ENCODE data around the gene CCL17. TPM values are rescaled to one million over a fixed set of nuclear protein-coding genes. Genes with fewer than 3 reads are reported as not detected.

Gene CCL17
- total and polyA plus RNA-seq, 10 of the 15 experiments (the other 5 are each of a cell fraction or from before 2014, with no cell fraction given) = 1.2 to 84.9 (median 34.2) TPM

DNA sequence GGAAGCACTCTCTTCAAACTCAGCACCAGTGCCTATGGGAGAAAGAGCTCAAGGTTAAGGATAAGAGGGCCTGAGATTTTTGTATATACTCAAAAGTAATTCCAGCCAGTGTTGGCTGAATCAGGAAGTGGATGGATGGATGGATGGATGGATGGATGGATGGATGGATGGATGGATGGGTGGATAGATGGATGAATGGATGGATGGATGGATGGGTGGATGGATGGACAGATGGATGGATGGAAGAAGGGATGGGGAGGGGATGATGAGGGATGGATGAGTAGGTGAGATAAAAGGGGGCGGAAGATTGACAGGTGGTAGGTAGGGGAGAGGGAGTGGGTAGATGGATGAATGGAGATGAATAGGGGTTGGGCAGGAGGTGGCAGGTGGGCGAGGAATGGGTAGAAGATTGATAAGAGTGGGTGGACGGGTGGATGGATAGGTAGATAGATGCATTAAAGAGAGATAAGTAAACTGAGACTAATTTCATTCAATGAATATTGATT, 28.2 kb upstream of the CCL17 start (continued):
- TF ChIP-seq, protein P1, sequence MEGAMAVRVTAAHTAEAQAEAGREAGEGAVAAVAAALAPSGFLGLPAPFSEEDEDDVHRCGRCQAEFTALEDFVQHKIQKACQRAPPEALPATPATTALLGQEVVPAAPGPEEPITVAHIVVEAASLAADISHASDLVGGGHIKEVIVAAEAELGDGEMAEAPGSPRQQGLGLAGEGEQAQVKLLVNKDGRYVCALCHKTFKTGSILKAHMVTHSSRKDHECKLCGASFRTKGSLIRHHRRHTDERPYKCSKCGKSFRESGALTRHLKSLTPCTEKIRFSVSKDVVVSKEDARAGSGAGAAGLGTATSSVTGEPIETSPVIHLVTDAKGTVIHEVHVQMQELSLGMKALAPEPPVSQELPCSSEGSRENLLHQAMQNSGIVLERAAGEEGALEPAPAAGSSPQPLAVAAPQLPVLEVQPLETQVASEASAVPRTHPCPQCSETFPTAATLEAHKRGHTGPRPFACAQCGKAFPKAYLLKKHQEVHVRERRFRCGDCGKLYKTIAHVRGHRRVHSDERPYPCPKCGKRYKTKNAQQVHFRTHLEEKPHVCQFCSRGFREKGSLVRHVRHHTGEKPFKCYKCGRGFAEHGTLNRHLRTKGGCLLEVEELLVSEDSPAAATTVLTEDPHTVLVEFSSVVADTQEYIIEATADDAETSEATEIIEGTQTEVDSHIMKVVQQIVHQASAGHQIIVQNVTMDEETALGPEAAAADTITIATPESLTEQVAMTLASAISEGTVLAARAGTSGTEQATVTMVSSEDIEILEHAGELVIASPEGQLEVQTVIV (IDR thresholded peaks at IDR 0.05; ENCODE audit: borderline replicate concordance, partially characterized antibody) = peak; percentile 16
- 0 out of 2 replicates have a peak, but pooled peaks have one; percentile 20 for TF ChIP-seq YBX1 (IDR thresholded peaks at IDR 0.05)

DNA sequence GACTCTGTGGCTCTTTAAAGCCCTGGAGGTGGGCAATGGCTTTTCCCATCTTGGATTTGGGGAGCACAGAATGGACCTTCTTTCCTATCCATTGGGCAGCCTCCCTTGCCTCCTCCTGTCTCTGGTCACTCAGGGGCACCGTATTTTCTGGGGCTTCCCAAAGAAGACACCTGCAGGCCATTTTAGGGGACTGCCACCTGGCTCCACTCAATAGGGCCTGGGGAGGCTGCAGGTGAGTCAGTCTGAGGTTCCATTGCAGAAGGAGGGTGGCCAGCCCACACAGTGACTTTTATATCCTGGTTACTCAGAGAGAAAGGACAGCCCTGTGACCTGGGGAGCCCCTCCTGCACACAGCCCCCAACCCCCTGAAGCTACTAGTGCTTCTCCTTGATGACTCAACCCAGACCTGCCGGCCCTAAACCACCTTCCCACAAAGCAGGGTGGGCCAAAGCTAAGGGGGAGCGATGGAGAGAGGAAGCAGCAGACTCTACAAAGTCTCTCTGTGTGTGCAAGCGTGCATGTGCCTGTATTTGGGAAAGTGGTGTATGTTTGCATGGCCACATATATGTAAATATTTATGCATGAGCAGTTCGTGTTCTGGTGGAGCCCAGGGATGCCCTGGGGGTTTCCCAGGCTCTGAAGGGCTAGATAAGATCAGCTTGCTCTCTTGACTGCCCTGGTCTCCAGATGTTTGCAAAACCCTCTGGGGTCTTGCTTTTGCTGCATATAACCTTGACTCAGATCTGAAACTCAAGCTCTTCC, 27.3 kb upstream of the CCL17 start:
- ChIA-PET POLR2A (interaction anchor here (0.9 to 4.7 kb wide), 13 partner anchors 10 to 74 kb away, joined by 3 to 30 read pairs (median 4); no protein-coding TSS in a partner anchor), RAD21 (ENCODE audit: unreplicated experiment) (interaction anchor here (0.9 to 5.3 kb wide), 16 partner anchors 10 to 224 kb away, joined by 3 to 41 read pairs (median 7); no protein-coding TSS in a partner anchor), CTCF (interaction anchor here (0.7 to 4.1 kb wide), 14 partner anchors 8 to 75 kb away, joined by 3 to 26 read pairs (median 4); partner anchors contain the start of gene CCL22), SMC1A (ENCODE audit: uncharacterized antibody, unreplicated experiment) (interaction anchor here (0.6 to 7.0 kb wide), 22 partner anchors 10 to 167 kb away, joined by 3 to 55 read pairs (median 4); partner anchors contain the start of genes CCL17 and CCL22)
- Histone ChIP-seq H3K36me3 (ENCODE audit: control insufficient read depth in 2 of 2, insufficient read depth in 2 of 2, low read length in 1 of 2) (no peaks in the 10 kb centered on the region), H3K4me2 (ENCODE audit: control insufficient read depth, insufficient read depth) (peak overlapping the region; percentile 83; the same call in 1 of the 2 replicates), H4K20me1 (ENCODE audit: control insufficient read depth, insufficient read depth) (no peaks in the 10 kb centered on the region), H3K27ac (ENCODE audit: control insufficient read depth, insufficient read depth) (peak overlapping the region; percentile 73), H3K79me2 (ENCODE audit: control insufficient read depth, insufficient read depth, low read length) (no peaks in the 10 kb centered on the region), H3K4me3 (no peak overlapping the region), H3K4me1 (ENCODE audit: control insufficient read depth, insufficient read depth, low read length) (peaks cover 48% of the 10 kb centered on the region), H2AFZ (ENCODE audit: control insufficient read depth, low read depth, low read length) (peak overlapping the region; percentile 68), H3K9me3 (replicated peaks; ENCODE audit: control insufficient read depth, insufficient read depth, low read length) (no peaks in the 10 kb centered on the region), H3K9ac (ENCODE audit: control insufficient read depth, insufficient read depth, low read length) (peak overlapping the region; percentile 40; the same call in 1 of the 2 replicates), H3K27me3 (replicated peaks in 1 of 2; ENCODE audit: control insufficient read depth in 2 of 2, insufficient read depth in 2 of 2, low read length in 1 of 2) (no peaks in the 10 kb centered on the region)
- 0% methylated on average over 5 of the region's 5 CpGs for WGBS (ENCODE audit: insufficient coverage, insufficient replicate concordance, low lambda C conversion rate, missing lambda C conversion rate)
- BruUV-seq (replicated peaks) = no TSS peak
- peak; percentile 80 for ATAC-seq
- DNase-seq (ENCODE audit: low read depth, low spot score) = peak; percentile 77
- in situ Hi-C loops (cut with MboI) = no loop called here
- peak; percentile 93 for FAIRE-seq
- intact Hi-C loops (cut with micrococcal nuclease; ENCODE audit: unreplicated experiment) = loop anchor here (1.0 to 2.0 kb wide), 5 partner anchors 11 to 77 kb away; partner anchors contain the start of gene CCL22
- TF ChIP-seq, protein P2, sequence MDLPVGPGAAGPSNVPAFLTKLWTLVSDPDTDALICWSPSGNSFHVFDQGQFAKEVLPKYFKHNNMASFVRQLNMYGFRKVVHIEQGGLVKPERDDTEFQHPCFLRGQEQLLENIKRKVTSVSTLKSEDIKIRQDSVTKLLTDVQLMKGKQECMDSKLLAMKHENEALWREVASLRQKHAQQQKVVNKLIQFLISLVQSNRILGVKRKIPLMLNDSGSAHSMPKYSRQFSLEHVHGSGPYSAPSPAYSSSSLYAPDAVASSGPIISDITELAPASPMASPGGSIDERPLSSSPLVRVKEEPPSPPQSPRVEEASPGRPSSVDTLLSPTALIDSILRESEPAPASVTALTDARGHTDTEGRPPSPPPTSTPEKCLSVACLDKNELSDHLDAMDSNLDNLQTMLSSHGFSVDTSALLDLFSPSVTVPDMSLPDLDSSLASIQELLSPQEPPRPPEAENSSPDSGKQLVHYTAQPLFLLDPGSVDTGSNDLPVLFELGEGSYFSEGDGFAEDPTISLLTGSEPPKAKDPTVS (IDR thresholded peaks at IDR 0.05; ENCODE audit: low read depth, low read length) = no peak
- TF ChIP-seq, protein P3, sequence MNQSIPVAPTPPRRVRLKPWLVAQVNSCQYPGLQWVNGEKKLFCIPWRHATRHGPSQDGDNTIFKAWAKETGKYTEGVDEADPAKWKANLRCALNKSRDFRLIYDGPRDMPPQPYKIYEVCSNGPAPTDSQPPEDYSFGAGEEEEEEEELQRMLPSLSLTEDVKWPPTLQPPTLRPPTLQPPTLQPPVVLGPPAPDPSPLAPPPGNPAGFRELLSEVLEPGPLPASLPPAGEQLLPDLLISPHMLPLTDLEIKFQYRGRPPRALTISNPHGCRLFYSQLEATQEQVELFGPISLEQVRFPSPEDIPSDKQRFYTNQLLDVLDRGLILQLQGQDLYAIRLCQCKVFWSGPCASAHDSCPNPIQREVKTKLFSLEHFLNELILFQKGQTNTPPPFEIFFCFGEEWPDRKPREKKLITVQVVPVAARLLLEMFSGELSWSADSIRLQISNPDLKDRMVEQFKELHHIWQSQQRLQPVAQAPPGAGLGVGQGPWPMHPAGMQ (IDR thresholded peaks at IDR 0.05; ENCODE audit: borderline replicate concordance) = no peak
- TF ChIP-seq RAD51 (IDR thresholded peaks at IDR 0.05) = no peak
- TF ChIP-seq, protein P4, sequence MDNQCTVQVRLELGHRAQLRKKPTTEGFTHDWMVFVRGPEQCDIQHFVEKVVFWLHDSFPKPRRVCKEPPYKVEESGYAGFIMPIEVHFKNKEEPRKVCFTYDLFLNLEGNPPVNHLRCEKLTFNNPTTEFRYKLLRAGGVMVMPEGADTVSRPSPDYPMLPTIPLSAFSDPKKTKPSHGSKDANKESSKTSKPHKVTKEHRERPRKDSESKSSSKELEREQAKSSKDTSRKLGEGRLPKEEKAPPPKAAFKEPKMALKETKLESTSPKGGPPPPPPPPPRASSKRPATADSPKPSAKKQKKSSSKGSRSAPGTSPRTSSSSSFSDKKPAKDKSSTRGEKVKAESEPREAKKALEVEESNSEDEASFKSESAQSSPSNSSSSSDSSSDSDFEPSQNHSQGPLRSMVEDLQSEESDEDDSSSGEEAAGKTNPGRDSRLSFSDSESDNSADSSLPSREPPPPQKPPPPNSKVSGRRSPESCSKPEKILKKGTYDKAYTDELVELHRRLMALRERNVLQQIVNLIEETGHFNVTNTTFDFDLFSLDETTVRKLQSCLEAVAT (IDR thresholded peaks at IDR 0.05) = peak; percentile 71; the same call in 1 of the 2 replicates
- TF ChIP-seq, protein P5, sequence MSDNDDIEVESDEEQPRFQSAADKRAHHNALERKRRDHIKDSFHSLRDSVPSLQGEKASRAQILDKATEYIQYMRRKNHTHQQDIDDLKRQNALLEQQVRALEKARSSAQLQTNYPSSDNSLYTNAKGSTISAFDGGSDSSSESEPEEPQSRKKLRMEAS (IDR thresholded peaks at IDR 0.05; ENCODE audit: low read depth, low read length) = no peak; the same call in 1 of the 2 replicates
- TF ChIP-seq BRCA1 (IDR thresholded peaks at IDR 0.05; ENCODE audit: low read depth, low read length) = no peak
- TF ChIP-seq, protein P6, sequence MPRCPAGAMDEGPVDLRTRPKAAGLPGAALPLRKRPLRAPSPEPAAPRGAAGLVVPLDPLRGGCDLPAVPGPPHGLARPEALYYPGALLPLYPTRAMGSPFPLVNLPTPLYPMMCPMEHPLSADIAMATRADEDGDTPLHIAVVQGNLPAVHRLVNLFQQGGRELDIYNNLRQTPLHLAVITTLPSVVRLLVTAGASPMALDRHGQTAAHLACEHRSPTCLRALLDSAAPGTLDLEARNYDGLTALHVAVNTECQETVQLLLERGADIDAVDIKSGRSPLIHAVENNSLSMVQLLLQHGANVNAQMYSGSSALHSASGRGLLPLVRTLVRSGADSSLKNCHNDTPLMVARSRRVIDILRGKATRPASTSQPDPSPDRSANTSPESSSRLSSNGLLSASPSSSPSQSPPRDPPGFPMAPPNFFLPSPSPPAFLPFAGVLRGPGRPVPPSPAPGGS (IDR thresholded peaks at IDR 0.05; ENCODE audit: borderline replicate concordance, insufficient read depth, low read depth, low read length, poor library complexity, severe bottlenecking) = peak; percentile 98
- TF ChIP-seq NFXL1 (IDR thresholded peaks at IDR 0.05; ENCODE audit: borderline replicate concordance) = no peak
